ENCODE measurements around the gene PTPRG. TPM values are rescaled to one million over a fixed set of nuclear protein-coding genes. Genes with fewer than 3 reads are reported as not detected.

PTPRG gene
- total and polyA plus RNA-seq, 2 experiments from 2014 or later, result 24.4 to 131 TPM

DNA sequence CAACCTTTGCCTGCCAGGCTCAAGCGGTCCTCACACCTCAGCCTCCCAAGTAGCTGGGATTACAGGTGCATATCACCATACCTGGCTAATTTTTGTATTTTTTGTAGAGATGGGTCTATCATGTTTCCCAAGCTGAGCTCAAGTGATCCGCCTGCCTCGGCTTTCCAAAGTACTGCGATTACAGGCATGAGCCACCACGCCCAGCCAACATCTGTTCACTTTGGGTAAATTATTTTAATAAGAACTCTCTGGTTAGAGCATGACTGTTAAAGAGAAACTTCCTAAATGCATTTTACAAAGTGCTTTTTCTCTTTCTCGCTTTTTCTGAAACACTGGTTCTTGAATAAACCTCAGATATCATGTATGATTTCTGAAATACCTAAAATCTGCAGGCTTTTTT, 172.5 kb downstream of the PTPRG start (continued):
- TF ChIP-seq, protein P1, sequence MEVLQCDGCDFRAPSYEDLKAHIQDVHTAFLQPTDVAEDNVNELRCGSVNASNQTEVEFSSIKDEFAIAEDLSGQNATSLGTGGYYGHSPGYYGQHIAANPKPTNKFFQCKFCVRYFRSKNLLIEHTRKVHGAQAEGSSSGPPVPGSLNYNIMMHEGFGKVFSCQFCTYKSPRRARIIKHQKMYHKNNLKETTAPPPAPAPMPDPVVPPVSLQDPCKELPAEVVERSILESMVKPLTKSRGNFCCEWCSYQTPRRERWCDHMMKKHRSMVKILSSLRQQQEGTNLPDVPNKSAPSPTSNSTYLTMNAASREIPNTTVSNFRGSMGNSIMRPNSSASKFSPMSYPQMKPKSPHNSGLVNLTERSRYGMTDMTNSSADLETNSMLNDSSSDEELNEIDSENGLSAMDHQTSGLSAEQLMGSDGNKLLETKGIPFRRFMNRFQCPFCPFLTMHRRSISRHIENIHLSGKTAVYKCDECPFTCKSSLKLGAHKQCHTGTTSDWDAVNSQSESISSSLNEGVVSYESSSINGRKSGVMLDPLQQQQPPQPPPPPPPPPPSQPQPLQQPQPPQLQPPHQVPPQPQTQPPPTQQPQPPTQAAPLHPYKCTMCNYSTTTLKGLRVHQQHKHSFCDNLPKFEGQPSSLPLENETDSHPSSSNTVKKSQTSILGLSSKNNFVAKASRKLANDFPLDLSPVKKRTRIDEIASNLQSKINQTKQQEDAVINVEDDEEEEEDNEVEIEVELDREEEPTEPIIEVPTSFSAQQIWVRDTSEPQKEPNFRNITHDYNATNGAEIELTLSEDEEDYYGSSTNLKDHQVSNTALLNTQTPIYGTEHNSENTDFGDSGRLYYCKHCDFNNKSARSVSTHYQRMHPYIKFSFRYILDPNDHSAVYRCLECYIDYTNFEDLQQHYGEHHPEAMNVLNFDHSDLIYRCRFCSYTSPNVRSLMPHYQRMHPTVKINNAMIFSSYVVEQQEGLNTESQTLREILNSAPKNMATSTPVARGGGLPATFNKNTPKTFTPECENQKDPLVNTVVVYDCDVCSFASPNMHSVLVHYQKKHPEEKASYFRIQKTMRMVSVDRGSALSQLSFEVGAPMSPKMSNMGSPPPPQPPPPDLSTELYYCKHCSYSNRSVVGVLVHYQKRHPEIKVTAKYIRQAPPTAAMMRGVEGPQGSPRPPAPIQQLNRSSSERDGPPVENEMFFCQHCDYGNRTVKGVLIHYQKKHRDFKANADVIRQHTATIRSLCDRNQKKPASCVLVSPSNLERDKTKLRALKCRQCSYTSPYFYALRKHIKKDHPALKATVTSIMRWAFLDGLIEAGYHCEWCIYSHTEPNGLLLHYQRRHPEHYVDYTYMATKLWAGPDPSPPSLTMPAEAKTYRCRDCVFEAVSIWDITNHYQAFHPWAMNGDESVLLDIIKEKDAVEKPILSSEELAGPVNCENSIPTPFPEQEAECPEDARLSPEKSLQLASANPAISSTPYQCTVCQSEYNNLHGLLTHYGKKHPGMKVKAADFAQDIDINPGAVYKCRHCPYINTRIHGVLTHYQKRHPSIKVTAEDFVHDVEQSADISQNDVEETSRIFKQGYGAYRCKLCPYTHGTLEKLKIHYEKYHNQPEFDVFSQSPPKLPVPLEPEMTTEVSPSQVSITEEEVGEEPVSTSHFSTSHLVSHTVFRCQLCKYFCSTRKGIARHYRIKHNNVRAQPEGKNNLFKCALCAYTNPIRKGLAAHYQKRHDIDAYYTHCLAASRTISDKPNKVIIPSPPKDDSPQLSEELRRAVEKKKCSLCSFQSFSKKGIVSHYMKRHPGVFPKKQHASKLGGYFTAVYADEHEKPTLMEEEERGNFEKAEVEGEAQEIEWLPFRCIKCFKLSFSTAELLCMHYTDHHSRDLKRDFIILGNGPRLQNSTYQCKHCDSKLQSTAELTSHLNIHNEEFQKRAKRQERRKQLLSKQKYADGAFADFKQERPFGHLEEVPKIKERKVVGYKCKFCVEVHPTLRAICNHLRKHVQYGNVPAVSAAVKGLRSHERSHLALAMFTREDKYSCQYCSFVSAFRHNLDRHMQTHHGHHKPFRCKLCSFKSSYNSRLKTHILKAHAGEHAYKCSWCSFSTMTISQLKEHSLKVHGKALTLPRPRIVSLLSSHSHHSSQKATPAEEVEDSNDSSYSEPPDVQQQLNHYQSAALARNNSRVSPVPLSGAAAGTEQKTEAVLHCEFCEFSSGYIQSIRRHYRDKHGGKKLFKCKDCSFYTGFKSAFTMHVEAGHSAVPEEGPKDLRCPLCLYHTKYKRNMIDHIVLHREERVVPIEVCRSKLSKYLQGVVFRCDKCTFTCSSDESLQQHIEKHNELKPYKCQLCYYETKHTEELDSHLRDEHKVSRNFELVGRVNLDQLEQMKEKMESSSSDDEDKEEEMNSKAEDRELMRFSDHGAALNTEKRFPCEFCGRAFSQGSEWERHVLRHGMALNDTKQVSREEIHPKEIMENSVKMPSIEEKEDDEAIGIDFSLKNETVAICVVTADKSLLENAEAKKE (CRISPR knock-in tag; IDR thresholded peaks at IDR 0.05), result no peak

DNA sequence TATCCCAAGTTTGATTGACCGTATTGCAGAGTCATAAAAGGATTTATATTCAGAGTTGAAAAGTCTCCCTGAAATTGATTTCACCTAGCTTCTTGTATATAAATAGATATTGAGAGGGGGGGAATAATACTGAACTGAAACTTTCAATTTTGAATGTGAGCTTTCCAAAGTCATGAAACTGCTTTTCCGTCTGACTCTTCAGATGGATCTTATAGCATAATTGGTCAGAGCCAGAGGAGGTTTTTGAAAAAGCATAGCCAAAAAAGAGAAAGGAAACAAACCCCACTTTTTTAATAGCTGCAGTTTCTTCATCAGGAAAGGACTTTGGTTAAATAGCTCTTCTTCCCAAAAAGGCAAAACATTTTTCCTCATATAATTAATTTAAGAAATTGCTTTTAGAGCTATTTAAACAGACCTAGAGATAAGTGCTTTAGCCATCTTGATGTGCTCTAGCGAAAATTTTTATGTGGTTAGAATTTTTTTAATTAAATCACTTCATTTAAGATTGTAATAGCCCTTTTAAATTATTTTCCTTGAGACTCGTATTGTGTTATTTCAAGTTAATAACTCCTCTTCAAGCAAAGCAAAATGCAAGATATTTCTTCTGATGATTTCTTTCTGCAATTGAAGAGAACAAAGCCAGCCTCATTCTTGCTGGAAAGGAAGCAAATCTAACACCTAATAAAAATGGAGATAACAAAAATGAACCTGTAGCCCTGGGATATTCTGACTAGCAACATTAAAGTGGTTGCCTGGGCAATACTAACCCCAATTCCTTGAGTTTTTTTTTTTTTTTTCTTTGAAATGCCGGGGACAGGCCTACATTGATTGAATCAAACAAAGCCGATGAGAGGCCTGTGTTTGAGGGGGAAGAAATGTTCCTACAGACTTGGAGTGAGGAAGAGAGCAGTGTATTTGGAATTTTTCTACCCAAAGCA, 173.6 kb downstream of the PTPRG start:
- Histone ChIP-seq H2AFZ (no peak overlapping the region), H3K4me3 (no peak overlapping the region), H3K27me3 (ENCODE audit: insufficient read depth) (no peaks in the 10 kb centered on the region), H4K20me1 (replicated peaks; ENCODE audit: insufficient read depth) (peaks cover 8% of the 10 kb centered on the region; the same call in 1 of the 2 replicates), H3K27ac (ENCODE audit: low read depth) (no peak overlapping the region), H3K9me2 (ENCODE audit: insufficient read depth) (no peaks in the 10 kb centered on the region), H3K4me2 (0 out of 2 replicates have a peak overlapping the region, but pooled peaks have one; percentile 14), H3K4me1 (ENCODE audit: insufficient read depth) (peaks cover 46% of the 10 kb centered on the region), H3F3A (replicated peaks; ENCODE audit: low read depth) (no peaks in the 10 kb centered on the region), H3K36me3 (ENCODE audit: insufficient read depth) (no peaks in the 10 kb centered on the region), H3K79me2 (replicated peaks; ENCODE audit: insufficient read depth) (peaks cover 93% of the 10 kb centered on the region)
- DNase-seq (ENCODE audit: low spot score) (peak; percentile 47), ATAC-seq (peak; percentile 53)
- H3K27ac Mint-ChIP-seq, result peak overlapping the region; percentile 37; the same call in 1 of the 2 replicates
- peaks cover 13% of the 10 kb centered on the region for H3K36me3 Mint-ChIP-seq (ENCODE audit: low read depth)
- H3K4me3 Mint-ChIP-seq, result no peak overlapping the region
- peaks cover 43% of the 10 kb centered on the region for H3K4me1 Mint-ChIP-seq
- H3K27me3 Mint-ChIP-seq (ENCODE audit: insufficient read depth, low read depth, poor library complexity), result no peaks in the 10 kb centered on the region
- no peaks in the 10 kb centered on the region; the same call in 2 of the 3 replicates for H3K9me3 Mint-ChIP-seq
- TF ChIP-seq STAT1 (IDR thresholded peaks at IDR 0.05; ENCODE audit: unreplicated experiment), result no peak
- TF ChIP-seq CREB1 (CRISPR knock-in tag; IDR thresholded peaks at IDR 0.05; ENCODE audit: low read depth), result no peak
- no peak for TF ChIP-seq POLR2AphosphoS5 (IDR thresholded peaks at IDR 0.05; ENCODE audit: low read depth)
- TF ChIP-seq, protein P2, sequence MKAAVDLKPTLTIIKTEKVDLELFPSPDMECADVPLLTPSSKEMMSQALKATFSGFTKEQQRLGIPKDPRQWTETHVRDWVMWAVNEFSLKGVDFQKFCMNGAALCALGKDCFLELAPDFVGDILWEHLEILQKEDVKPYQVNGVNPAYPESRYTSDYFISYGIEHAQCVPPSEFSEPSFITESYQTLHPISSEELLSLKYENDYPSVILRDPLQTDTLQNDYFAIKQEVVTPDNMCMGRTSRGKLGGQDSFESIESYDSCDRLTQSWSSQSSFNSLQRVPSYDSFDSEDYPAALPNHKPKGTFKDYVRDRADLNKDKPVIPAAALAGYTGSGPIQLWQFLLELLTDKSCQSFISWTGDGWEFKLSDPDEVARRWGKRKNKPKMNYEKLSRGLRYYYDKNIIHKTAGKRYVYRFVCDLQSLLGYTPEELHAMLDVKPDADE (IDR thresholded peaks at IDR 0.05), result no peak
- TF ChIP-seq, protein P3, sequence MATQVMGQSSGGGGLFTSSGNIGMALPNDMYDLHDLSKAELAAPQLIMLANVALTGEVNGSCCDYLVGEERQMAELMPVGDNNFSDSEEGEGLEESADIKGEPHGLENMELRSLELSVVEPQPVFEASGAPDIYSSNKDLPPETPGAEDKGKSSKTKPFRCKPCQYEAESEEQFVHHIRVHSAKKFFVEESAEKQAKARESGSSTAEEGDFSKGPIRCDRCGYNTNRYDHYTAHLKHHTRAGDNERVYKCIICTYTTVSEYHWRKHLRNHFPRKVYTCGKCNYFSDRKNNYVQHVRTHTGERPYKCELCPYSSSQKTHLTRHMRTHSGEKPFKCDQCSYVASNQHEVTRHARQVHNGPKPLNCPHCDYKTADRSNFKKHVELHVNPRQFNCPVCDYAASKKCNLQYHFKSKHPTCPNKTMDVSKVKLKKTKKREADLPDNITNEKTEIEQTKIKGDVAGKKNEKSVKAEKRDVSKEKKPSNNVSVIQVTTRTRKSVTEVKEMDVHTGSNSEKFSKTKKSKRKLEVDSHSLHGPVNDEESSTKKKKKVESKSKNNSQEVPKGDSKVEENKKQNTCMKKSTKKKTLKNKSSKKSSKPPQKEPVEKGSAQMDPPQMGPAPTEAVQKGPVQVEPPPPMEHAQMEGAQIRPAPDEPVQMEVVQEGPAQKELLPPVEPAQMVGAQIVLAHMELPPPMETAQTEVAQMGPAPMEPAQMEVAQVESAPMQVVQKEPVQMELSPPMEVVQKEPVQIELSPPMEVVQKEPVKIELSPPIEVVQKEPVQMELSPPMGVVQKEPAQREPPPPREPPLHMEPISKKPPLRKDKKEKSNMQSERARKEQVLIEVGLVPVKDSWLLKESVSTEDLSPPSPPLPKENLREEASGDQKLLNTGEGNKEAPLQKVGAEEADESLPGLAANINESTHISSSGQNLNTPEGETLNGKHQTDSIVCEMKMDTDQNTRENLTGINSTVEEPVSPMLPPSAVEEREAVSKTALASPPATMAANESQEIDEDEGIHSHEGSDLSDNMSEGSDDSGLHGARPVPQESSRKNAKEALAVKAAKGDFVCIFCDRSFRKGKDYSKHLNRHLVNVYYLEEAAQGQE (IDR thresholded peaks at IDR 0.05; ENCODE audit: unreplicated experiment), result no peak
- TF ChIP-seq EZH2 (IDR thresholded peaks at IDR 0.05; ENCODE audit: low read depth, unreplicated experiment), result no peak

All from GM23338 (cell line).